GM21360 (cell line): ENCODE results near the gene NFATC2.
"Not testable (repeated sequence)": the region's sequence is repeated elsewhere in the genome, so short reads cannot be mapped to it uniquely, and the experiment has no call there.

Experiments used
- ATAC-seq: cut with Tn5 transposase; IDR thresholded peaks from one replicate; pipeline ENCODE4 v1.9.1; 2021; ENCODE audit warnings: mild to moderate bottlenecking, moderate library complexity; ENCODE audit not compliant: unreplicated experiment

The NFATC2 gene

DNA sequence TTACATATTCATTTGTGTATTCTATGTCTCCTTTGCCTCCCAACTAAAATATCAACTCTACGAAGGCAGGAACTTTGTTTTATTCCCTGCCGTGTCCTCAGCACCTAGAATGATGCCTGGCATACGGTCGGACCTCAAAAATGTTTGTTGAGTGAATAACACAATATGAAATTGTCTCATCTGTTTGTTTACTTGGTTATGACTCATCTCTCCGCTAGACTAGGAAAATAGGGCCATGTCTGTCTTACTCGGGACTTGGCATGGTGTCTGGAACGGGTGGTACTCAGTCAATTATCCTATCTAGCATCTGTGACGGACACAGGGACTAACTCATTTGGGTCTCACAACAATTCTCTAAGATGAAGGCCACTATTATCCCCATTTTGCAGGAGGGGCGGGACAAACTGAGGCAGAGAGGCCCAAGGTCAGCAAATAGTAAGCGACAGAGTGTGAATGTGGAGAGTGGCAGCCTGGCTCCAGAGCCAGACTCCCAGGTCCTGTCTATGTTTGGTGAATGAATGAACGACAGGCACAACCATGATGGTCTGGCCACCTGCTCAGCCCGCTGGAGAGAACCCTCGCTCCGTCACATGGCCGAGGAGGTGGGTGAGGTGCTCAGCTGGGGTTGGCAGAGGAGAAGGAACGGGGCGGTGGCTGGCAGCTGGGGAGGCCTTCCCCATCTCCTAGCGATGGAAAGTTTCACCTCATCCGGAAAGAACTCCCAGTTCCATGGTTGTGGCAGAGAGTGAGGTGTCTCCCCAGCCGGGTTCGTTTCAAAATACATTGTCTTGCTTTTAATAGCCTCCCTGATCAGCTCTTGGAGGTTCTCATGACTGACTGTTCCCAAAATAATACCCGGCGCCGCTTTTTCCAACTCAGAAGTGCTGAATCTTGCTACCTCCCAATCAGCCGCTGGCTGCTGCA, 27.6 kb upstream of the NFATC2 start:
- ATAC-seq = no peak

DNA sequence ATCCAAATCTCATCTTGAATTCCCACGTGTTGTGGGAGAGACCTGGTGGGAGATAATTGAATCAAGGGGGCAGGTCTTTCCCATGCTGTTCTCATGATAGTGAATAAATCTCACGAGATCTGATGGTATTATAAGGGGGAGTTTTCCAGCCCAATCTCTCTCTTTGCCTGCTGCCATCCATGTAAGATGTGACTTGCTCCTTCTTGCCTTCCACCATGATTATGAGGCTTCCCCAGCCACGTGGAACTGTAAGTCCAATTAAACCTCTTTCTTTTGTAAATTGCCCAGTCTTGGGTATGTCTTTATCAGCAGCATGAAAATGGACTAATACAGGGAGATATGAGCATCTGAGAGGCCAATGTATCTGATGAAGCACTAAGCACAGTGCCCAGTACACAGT, 26.0 kb upstream of the NFATC2 start:
- not testable (repeated sequence) for ATAC-seq

DNA sequence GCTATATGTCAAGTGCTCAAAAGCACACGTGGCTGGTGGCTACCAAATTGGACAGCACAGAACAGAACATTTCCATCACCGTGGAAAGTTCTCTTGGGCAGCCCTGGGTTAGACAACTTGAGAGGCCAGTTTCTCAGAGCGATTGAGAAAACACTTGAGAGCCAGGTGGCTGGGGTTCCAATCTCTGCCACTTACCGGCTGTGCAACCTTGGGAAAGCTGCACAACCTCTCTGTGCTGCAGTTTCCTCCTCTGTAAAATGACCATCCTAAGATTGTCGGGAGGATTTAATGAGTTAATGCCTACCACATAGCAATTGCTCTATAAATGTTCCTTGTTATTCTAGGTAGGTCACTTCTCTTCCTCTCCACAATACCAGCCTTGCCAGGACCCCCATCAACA, 25.1 kb upstream of the NFATC2 start:
- no peak for ATAC-seq

DNA sequence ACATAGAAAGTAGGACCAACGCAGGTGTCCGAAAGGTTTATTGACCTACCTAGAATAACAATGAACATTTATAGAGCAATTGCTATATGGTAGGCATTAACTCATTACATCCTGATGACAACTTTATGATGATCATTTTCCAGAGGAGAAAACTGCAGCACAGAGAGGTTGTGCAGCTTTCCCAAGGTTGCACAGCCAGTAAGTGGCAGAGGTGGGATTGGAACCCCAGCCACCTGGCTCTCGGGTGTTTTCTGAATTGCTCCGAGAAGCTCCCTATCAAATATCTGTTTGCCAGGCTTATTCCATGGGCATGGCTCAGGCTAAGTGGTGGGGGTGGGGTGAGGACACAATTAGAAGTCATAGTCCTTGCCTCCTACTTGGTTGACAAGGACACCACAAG, 24.1 kb upstream of the NFATC2 start:
- ATAC-seq = no peak

DNA sequence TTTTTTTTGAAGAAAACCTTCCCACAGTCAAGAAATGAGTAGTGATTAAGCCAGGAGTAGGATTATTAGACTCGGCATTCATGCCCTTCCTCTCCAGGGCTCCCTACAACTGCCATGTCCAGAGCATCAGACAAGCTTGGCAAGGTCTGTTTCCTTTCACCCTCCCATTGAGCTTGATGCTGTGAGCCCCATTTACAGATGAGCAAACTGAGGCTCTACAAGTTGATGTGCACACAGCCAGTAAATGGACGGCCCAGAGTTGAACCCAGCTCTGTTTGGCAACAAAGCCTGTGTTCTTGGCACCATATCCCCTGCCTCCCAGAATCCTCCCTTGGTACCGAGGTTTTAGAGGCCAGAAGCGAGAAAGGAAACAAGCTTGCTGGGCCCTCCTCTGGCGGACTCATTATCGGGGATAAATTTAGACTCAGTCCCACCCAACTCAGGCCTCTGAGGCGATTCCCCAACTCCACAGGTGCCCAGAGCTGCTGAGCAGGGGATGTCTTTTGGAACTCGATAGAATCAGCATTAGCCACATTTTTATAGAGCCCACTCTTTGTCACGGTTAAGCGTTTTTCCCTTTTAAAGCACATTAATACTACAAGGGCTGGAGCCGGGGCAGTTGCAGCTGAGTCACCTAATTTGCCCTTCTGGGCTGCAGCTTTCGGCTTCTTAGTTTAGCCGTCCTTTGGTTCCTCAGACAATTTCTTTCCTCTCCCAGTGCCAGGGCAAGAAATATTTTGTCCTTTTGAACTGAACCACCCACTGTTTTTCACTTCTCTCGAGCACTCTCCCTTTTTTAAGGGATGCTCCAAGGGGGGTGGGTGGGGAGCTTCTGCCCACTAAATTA, 23.0 kb upstream of the NFATC2 start:
- no peak for ATAC-seq

DNA sequence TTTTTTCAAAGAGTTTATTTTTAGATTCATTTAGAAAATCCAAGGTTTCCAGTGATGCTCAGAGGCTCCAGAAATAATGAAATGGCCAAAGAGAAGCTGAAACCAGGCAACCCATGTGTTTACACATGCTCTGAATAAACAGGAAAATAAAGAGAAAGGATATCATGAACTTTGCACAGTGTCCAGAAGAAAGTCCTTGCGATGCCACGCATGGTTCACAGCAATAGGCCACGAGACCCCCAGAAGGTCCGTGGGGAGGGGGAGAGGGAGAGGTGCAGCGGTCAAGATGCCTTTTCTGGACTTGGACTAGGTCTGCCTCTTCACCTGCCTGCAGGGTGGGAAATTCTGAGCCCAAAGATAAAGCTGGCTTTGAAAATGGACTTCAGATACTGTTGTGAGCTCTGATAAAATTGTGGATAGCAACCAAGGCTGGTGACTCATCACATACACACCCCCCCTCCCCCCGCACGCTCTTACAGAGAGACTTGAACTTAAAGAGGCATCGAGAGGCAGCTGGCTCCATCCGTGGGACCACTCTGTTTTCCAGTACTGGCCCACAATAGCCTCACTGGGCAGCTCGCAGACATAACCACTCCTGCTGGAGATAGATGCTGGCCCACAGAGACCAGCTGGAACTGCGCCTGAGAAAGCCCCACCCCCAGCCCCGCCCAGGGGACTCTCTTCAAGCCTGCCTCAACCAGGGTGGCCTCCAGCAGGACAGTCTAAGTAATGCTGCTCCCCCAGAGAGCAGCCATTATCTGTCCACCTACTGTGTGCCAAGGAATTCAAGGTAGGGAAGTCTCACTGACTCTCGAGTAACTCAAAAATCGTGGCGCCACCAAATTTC, 21.2 kb upstream of the NFATC2 start:
- no peak for ATAC-seq

DNA sequence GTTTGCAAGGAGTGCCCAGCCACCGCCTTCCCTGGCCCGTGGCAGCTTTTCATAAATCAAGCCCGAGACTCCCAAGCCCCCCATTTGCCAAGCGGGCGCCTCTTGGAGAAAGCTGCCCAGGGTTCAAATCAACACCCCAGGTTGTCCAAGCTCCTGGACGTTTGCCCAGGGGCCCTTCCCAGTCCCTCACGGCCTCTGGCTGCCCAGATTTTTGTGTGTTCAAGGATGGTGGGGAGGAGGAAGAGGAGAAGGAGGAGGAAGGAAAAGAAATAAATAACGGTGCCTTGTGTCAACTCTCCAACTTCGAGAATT, 20.6 kb upstream of the NFATC2 start:
- ATAC-seq = no peak

DNA sequence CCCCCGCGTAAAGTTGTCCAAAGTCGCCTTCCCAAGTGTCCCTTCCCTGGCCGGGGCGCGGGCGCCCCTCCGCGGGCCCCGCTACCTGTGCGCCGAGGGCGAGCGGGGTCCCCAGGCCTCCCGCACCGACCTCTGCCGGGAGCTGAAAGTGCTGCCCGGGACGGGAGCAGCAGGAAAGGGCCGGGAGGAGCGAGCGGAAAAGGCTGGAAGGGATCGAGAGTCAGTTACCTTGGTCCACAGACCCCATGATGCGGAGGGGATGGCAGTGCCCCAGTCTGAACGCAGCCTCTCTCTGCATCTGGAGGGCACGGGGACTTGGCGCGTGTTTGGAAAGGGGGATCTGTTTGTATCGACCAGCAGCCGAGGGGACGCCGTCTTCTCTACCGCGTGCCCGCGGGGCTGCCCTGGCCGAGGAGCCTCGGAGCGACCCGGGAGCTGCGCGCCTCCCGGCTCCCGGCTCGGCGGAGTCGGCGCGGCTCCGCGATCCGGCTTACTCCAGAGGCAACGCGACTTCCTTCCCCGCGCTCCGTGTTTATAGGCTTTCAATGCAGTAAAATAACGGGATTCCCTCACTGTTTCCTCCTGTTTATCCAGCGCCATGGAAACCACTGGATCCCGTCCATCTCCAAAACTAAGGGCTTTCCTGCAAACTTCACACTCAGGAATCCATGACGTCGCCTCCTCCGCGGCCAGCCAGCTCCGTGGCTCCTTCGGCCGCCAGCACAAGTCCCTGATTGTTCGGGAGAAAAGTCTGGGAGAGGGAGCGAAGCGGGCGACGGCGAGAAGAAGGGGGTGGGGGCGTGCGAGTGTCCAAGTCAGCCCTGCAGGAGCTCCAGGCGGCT, 20.0 kb upstream of the NFATC2 start:
- ATAC-seq = no peak

DNA sequence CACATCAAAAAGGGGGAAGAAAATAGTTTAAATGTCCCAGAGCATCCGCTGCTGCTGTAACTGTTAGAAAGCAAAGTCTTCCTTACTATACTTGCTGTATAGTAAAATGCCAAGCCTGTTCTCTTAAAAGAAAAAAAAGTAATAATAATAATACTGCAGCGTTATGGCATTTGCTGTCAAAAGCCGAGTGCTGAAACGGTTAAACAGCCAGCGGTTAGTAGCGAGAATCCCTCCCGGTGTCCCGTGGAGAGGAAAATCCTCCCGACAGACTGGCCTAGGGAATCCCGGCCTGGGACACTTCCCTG, 19.5 kb upstream of the NFATC2 start:
- no peak for ATAC-seq

DNA sequence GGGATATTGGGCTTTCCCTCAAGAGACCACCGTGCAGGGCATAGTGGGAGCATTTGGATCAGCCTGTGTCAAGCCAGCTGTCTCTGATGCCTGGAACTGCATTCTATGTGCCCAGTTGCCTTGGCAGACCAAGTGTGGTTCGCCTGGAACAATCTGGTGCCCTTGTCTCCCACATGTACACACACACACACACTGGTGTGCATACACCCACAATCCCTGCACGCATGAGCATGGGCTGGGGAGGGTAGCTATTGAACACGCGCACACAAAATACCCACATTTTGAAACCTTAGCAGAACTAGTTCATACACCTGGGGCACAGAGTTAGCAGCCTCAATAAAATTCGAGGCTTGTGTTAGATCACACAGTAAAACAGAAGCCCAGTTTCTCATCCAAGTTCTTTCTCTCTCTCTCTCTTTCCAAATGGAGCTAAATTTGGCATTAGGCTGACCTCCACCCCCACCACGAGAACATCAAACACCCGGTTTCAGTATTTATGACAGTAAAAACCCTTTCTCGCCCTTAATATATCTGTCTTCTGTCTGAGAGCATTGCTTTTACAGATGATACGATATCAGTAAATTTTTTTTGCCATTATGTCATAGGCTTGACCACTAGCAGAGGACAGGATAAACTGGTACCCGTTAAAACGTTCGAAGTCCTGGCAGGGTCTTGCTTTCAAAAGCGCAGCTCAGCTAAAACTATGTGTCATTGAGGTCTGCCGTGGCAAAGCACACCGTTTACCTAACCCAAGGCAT, 18.2 kb upstream of the NFATC2 start:
- ATAC-seq = no peak

DNA sequence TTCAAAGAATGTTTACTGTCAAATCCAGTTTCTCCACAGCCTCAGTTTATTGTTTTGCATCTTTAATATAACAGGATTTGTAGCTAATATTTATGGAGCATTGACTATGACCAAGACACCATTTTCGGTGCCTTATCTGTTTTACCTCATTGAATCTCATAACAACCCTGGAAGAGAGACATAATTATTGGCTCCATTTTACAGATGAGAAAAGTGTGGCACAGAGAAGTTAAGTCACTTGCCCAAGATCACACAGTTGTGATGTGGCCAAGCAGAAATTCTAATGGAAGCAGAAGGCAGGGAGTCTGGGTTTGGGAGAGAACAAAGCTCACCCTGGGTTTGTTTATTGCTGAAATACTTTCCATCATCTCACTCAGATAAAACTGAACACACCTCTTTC, 17.5 kb upstream of the NFATC2 start:
- ATAC-seq = no peak

DNA sequence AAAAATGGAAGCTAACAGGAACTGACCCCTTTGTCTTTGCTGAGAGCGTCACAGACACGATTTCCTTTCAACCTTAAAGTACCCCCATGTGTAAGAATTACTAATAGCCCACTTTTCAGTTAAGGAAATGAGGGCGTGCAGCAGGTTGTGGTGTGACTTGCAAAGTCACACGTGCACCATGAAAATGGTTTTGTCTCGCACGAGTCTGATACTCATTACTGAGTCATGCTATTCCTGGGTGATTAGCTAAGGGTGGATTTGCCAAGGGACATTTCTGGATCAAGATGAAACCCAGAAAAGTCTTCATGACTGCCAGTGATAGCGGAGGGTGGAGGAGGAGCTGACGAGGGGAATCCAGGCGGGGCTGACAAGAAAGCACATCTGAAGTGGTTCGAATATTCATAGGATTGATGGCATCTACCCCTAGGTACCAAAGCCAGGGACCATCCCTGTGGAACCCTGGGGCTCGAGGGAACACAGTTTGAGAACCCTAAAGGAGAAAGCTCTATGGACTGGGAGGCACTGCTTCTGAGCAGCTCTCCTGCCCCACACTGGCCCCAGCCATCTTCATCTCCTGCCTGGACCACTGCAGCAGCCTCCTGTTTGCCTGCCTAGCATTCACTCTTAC, 12.1 kb upstream of the NFATC2 start:
- ATAC-seq = no peak

DNA sequence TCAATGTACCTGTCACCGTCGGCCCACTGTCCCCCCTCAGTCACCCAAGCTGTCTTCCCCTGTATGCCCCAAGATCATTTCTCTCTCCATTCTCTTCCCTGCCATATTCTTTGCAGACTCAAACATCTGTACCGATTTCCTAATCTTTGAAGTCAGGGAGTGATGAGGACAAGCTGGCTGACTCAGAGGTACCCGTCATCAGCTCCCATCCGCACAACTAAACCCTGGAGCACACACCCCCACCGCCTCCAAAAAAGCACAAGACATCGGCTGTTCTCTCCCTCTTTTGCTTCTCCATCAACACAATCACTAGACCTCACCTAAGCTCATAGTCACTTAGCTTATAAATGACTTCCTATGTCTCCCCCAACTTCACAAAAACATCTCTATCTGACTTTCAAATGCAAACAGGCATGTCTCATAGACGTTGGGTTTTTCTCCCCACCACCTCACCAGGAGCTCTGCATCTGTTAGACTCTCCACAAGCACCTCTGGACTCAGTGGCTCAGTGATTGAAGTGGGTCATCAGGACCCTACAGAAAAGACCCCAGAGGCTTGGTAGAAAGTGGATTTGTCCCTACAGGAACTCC, 11.5 kb upstream of the NFATC2 start:
- no peak for ATAC-seq

DNA sequence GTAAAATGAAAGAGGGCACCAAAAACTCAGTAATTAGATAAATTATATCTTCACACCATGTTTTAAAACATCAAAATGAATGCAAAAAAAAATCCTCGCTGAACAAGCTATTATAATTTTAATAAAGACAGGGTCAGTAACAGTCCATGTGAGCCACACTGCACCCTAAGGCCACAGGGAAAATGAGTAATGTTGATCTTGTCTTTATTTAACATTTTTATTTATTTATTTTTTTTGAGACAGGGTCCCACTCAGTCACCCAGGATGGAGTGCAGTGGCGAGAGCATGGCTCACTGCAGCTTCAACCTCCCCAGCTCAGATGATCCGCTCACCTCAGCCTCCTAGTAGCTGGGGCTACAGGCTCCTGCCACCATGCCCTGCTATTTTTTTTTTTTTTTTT, 8.7 kb upstream of the NFATC2 start:
- ATAC-seq = no peak

DNA sequence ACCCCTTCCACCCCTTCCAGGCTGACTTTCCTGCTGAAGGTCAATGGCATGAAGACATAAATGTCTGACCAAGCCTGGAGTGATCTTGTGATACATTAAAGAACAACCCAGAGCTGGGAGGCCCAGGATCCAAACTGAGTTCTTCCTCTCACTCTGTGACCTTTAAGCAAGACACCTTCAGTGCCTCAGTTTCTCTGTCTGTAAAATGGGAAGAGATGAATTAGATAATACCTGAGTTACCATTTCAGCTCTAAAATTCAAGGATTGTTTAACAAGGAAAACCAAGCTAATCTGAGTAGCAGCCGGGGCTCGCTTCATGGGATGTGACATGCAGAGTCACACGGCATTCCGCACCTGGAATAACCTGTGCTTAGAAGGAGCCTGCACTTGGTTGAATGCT, 7.0 kb upstream of the NFATC2 start:
- no peak for ATAC-seq

DNA sequence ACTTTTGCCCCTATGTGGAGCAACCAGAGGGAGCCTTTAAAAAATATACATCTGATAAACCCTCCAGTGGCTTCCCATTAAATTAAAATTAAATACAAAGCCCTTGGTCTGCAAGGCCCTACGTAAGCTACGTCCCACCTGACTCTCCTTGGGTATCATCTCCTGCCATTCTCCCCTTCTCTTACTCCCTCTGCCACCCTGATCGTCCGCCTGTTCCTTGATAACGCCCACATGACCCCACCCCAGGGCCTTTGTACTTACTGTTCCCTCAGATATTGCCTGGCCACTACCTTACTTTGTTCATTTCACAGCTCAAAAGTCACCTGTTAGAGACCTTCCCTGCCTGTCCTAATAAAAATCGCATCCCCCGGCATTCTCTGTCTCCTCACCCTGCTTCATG, 5.4 kb upstream of the NFATC2 start:
- no peak for ATAC-seq

DNA sequence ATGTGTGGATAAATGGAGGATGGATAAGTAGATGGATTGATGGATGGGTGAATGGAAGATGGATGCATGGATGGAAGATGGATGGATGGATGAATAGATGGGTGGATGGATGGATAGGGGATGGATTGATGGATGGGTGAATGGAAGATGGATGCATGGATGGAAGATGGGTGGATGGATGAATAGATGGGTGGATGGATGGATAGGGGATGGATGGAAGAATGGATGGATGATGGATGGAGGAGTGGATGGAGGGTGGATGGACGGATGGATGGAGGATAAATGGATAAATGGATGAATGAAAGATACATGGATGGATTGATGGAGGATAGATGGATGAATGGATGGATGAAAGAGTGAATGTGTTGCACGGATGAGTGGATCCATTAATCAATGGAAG, 3.0 kb upstream of the NFATC2 start:
- no peak for ATAC-seq

DNA sequence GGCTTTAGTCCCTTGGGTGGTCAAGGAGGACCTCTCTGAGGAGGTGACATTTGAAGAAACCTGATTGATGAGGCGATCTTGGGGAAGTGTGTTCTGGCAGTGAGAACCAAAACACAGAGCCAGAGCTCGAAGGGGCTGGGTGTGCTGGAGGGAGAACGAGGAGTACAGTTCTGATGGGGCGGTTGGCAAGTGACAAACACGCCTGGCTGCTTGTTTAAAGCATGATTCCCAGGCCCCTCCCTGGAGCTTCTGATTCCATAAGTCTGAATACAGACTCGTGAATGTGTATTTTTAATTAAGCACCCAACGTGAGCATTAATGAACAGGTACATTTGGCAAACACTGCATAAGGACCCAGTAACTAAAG, 886 bp upstream of the NFATC2 start:
- ATAC-seq = no peak

DNA sequence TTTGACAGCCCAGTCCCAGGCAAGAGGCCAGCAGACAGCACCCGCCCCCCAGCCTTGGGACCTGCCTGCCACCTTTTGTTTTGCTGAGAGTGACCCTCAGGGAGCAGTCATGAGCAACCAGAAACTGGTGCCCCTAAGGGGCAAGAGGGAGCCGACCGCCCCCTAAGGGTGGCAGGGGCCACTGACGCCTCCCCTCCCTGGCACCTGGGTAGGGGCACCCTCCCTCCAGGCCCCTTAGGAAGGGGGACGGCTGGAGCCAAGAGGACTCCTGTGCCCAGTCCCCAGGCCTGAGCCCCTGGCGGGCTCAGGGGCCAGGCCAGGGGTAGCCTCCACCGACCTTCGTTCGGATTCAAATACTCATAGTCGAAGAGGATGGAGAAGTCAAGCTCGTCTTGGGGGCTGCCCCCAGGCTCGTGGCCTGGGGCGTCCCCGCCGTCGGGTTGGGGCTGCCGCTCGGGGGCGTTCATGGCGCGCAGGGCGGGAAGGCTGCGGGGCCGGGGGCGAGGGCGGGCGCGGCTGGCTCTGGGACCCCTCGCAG, 417 bp downstream of the NFATC2 start:
- peak; percentile 38 for ATAC-seq
